Keratinocyte (primary cell): Measurements from ENCODE around the gene ICAM4. TPM values are rescaled to one million over a fixed set of nuclear protein-coding genes. Genes with fewer than 3 reads are reported as not detected.

ENCODE experiments used
- DNase-seq: peaks from one replicate; pipeline ENCODE4 v3.0.0-alpha.2; 2011; ENCODE audit warnings: low read depth, missing footprints, low spot score
- FAIRE-seq: peaks from 2 replicates; lab custom pipeline; 2011; peaks lifted over from hg19 to GRCh38; lab: Jason Lieb, UNC
- H2AFZ ChIP-seq: 2 replicates; pipeline ENCODE4 v1.6.0; 2012; ENCODE audit warnings: low read length, control low read depth, inconsistent platforms; ENCODE audit not compliant: control insufficient read depth
- H3K27ac ChIP-seq: 2 replicates; pipeline ENCODE4 v1.5.1; 2011; ENCODE audit warnings: low read length; ENCODE audit not compliant: control insufficient read depth, insufficient read depth
- H3K27me3 ChIP-seq: 3 replicates; pipeline ENCODE4 v1.6.0; 2011; ENCODE audit warnings: low read length; ENCODE audit not compliant: control insufficient read depth, insufficient read depth; ENCODE audit errors: extremely low read depth
- H3K36me3 ChIP-seq, 2 experiments: 2 replicates in 1 of 2; 3 replicates in 1 of 2; pipeline ENCODE4 v1.5.1; 2011; ENCODE audit warnings: low read length in 2 of 2, mild to moderate bottlenecking in 1 of 2; ENCODE audit not compliant: control insufficient read depth in 2 of 2, insufficient read depth in 2 of 2; ENCODE audit errors: extremely low read depth in 1 of 2
- H3K4me1 ChIP-seq: 3 replicates; pipeline ENCODE4 v1.5.1; 2011; ENCODE audit warnings: low read length; ENCODE audit not compliant: control insufficient read depth, insufficient read depth; ENCODE audit errors: extremely low read depth
- H3K4me2 ChIP-seq: 3 replicates; pipeline ENCODE4 v1.6.0; 2011; ENCODE audit warnings: low read depth, low read length; ENCODE audit not compliant: control insufficient read depth, insufficient read depth; ENCODE audit errors: extremely low read depth
- H3K4me3 ChIP-seq, 3 experiments: fragments of 200-600 bp in 1 of 3; sonication (generic) in 1 of 3; 2 replicates in 2 of 3; 3 replicates in 1 of 3; pipeline ENCODE4 v1.5.1; 2011 to 2016; ENCODE audit warnings: low read length in 3 of 3, mild to moderate bottlenecking in 3 of 3, control low read depth in 2 of 3, inconsistent platforms in 1 of 3, low read depth in 1 of 3, mixed read lengths in 1 of 3, mixed run types in 1 of 3, moderate library complexity in 1 of 3; ENCODE audit not compliant: control insufficient read depth in 2 of 3, insufficient read depth in 2 of 3; ENCODE audit errors: extremely low read depth in 1 of 3
- H3K79me2 ChIP-seq: 2 replicates; pipeline ENCODE4 v1.6.0; 2012; ENCODE audit warnings: low read length; ENCODE audit not compliant: control insufficient read depth, insufficient read depth
- H3K9ac ChIP-seq: 3 replicates; pipeline ENCODE4 v1.6.0; 2011; ENCODE audit warnings: low read length; ENCODE audit not compliant: control insufficient read depth, insufficient read depth; ENCODE audit errors: extremely low read depth
- H3K9me1 ChIP-seq: 3 replicates; pipeline ENCODE4 v1.6.0; 2011; ENCODE audit warnings: low read length; ENCODE audit not compliant: control insufficient read depth, insufficient read depth; ENCODE audit errors: extremely low read depth
- H3K9me3 ChIP-seq: 2 replicates; pipeline ENCODE4 v1.5.1; 2012; ENCODE audit warnings: low read depth, low read length; ENCODE audit not compliant: control insufficient read depth
- H4K20me1 ChIP-seq: 3 replicates; pipeline ENCODE4 v1.6.0; 2011; ENCODE audit warnings: low read length; ENCODE audit not compliant: control insufficient read depth, insufficient read depth; ENCODE audit errors: extremely low read depth
- CTCF ChIP-seq, 3 experiments: IDR thresholded peaks in 1 of 3; conservative IDR thresholded peaks in 1 of 3; optimal IDR thresholded peaks in 1 of 3; 2 replicates in 2 of 3; 3 replicates in 1 of 3; pipeline versions ENCODE3 to v1.5.1; 2011; ENCODE audit warnings: low read length in 3 of 3, mild to moderate bottlenecking in 3 of 3, moderate library complexity in 2 of 3, control low read depth in 1 of 3, inconsistent platforms in 1 of 3; ENCODE audit not compliant: insufficient read depth in 2 of 3; ENCODE audit errors: extremely low read depth in 1 of 3
- EZH2 ChIP-seq: IDR thresholded peaks from one replicate; pipeline ENCODE4 v1.6.1; 2012; ENCODE audit warnings: inconsistent platforms, mild to moderate bottlenecking, low read length, moderate library complexity
- dilution Hi-C: fragments of 300-500 bp; cut with MboI; formaldehyde crosslinking; loops from one replicate; pipeline ENCODE4 v1.7.0; 2020; ENCODE audit warnings: low sequenced_read_pairs; ENCODE audit not compliant: extremely low pct_ligation_motif_present
- polyA plus RNA-seq, 5 experiments: library from polyadenylated mRNA; depleted of rRNA in 3 of 5; stranded (reverse) in 3 of 5; stranded (forward) in 1 of 5; unstranded in 1 of 5; fragments of >200 nt; gene quantifications; 1 replicate in 1 of 5; 2 replicates in 3 of 5; 3 replicates in 1 of 5; pipeline versions ENCODE4 v1.2.1 to v1.2.3, GENCODE V29; 2011 to 2012; ENCODE audit warnings: missing spikeins in 2 of 5, low read depth in 1 of 5, low replicate concordance in 1 of 5

Gene ICAM4
- polyA plus RNA-seq, 1 donor (not counting 4 experiments of a cell fraction or from before 2014, with no cell fraction given) = 0.25 TPM

GRCh38 chr19:10289836-10290356, 3.1 kb downstream of the ICAM4 start, which contains the start of gene ICAM5:
TSS of gene ICAM5 (plus strand) at chr19:10289952. CDS start at chr19:10290044, 92 bp downstream.
- dilution Hi-C loops = no loop called here
- peak within 1 kb of the TSS; percentile 90 for H3K4me2 ChIP-seq
- H3K4me3 ChIP-seq = peak within 1 kb of the TSS; percentile 27 to 66 (median 57)
- peak within 1 kb of the TSS; percentile 4 for H3K9ac ChIP-seq
- no peak within 1 kb of the TSS for H3K27ac ChIP-seq
- H3K9me3 ChIP-seq = no peaks in the 10 kb centered on the region
- DNase-seq (no peak), FAIRE-seq (no peak)
- H3K27me3 ChIP-seq = peaks cover 70% of the 10 kb centered on the region
- H3K79me2 ChIP-seq = no peaks in the 10 kb centered on the region
- peak within 1 kb of the TSS; percentile 66 for H2AFZ ChIP-seq
- H3K9me1 ChIP-seq = no peaks in the 10 kb centered on the region
- H3K4me1 ChIP-seq = peaks cover 40% of the 10 kb centered on the region
- H4K20me1 ChIP-seq = no peaks in the 10 kb centered on the region
- TF ChIP-seq CTCF (optimal IDR thresholded peaks at IDR 0.05 in 1 of 3, IDR thresholded peaks at IDR 0.05 in 1 of 3, conservative IDR thresholded peaks at IDR 0.05 in 1 of 3; ENCODE audit: extremely low read depth in 1 of 3, insufficient read depth in 2 of 3, low read length in 3 of 3) = no peak
- no peak for TF ChIP-seq EZH2
- H3K36me3 ChIP-seq = no peaks in the 10 kb centered on the region

- no peak overlapping the region for H3K27ac ChIP-seq
These were observed 3.7 kb downstream of the ICAM4 start for GRCh38 chr19:10290357-10290875.

More at GRCh38 chr19:10290357-10290875, 3.7 kb downstream of the ICAM4 start:
- Histone ChIP-seq H4K20me1 (no peaks in the 10 kb centered on the region), H3K9me3 (no peaks in the 10 kb centered on the region), H3K79me2 (no peaks in the 10 kb centered on the region), H3K4me1 (peaks cover 40% of the 10 kb centered on the region), H3K9me1 (no peaks in the 10 kb centered on the region), H3K27me3 (peaks cover 75% of the 10 kb centered on the region), H3K4me3 (peak overlapping the region; percentile 27 to 66 (median 57)), H3K36me3 (no peaks in the 10 kb centered on the region), H3K9ac (no peak overlapping the region), H3K4me2 (peak overlapping the region; percentile 90), H2AFZ (peak overlapping the region; percentile 43)
- DNase-seq (no peak), FAIRE-seq (no peak)
- TF ChIP-seq EZH2 = peak; percentile 61
- TF ChIP-seq CTCF (optimal IDR thresholded peaks at IDR 0.05 in 1 of 3, IDR thresholded peaks at IDR 0.05 in 1 of 3, conservative IDR thresholded peaks at IDR 0.05 in 1 of 3; ENCODE audit: extremely low read depth in 1 of 3, insufficient read depth in 2 of 3, low read length in 3 of 3) = no peak
- dilution Hi-C loops = no loop called here
